Neuron (in vitro differentiated cells): ENCODE measurements around the gene R3HDM1.
"Not testable (repeated sequence)": the region's sequence is repeated elsewhere in the genome, so short reads cannot be mapped to it uniquely, and the experiment has no call there.

Experiments used
- H2AFZ ChIP-seq: one replicate; pipeline ENCODE4 v1.6.1; 2013; ENCODE audit warnings: low read depth, mild to moderate bottlenecking, inconsistent platforms, low read length, moderate library complexity
- H3K27me3 ChIP-seq: one replicate; pipeline ENCODE4 v1.6.1; 2013; ENCODE audit warnings: low read length; ENCODE audit not compliant: insufficient read depth
- H3K36me3 ChIP-seq: one replicate; pipeline ENCODE4 v1.6.1; 2013; ENCODE audit warnings: low read length; ENCODE audit not compliant: insufficient read depth
- H3K4me1 ChIP-seq: one replicate; pipeline ENCODE4 v1.6.1; 2013; ENCODE audit warnings: low read length; ENCODE audit not compliant: insufficient read depth
- H3K4me3 ChIP-seq: 2 replicates; pipeline ENCODE4 v1.5.1; 2013; ENCODE audit warnings: mild to moderate bottlenecking, low read length, moderate library complexity
- H3K9me3 ChIP-seq: one replicate; pipeline ENCODE4 v1.6.1; 2013; ENCODE audit warnings: low read length

R3HDM1 gene

GRCh38 chr2:135586148-135586547 lies 54.9 kb downstream of the R3HDM1 start:
- H3K4me1 ChIP-seq, result no peaks in the 10 kb centered on the region
- H2AFZ ChIP-seq, result no peak overlapping the region
- no peaks in the 10 kb centered on the region for H3K36me3 ChIP-seq
- H3K9me3 ChIP-seq, result no peaks in the 10 kb centered on the region
- no peaks in the 10 kb centered on the region for H3K27me3 ChIP-seq
- H3K4me3 ChIP-seq, result no peak overlapping the region

- Histone ChIP-seq H3K27me3 (no peaks in the 10 kb centered on the region), H3K4me1 (no peaks in the 10 kb centered on the region), H3K9me3 (peaks cover 7% of the 10 kb centered on the region), H3K4me3 (no peak overlapping the region), H3K36me3 (no peaks in the 10 kb centered on the region), H2AFZ (no peak overlapping the region)
Observed at GRCh38 chr2:135587958-135588357, 56.7 kb downstream of the R3HDM1 start.

DNA sequence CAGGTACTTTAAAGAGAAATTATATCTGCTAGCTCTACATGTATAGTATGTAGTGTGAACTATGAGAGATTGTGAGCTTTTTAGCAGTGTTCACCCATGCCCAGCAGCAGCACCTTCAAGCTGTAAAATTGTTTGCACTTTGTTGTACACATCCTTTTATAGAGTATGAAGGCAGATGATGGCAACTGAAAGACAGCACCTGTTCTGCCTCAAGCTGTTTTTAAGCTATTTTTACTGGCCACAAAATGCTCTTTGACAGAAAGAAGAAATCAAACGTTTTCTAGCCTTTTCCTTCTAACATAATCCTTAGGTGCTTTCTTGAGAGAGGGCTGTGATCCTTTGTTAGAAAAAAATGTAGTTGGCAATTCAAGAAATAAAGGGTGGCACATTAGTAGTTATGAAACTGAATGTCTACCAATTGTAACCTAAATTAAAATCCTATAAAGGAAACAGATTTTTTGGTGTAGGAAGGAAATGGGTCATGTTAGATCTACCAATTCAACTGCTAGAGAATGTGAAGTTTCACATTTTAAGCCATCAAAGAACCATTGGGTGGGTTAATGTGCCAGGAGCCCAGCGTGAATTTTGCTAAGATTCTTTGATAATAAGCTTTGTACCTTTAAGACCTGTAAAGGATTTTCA lies 59.5 kb downstream of the R3HDM1 start:
- no peak overlapping the region for H3K4me3 ChIP-seq
- no peak overlapping the region for H2AFZ ChIP-seq
- H3K27me3 ChIP-seq, result no peaks in the 10 kb centered on the region
- no peaks in the 10 kb centered on the region for H3K36me3 ChIP-seq
- H3K4me1 ChIP-seq, result no peaks in the 10 kb centered on the region
- peaks cover 10% of the 10 kb centered on the region for H3K9me3 ChIP-seq

GRCh38 chr2:135600915-135601314 lies 69.6 kb downstream of the R3HDM1 start:
- Histone ChIP-seq H2AFZ (no peak overlapping the region), H3K4me1 (no peaks in the 10 kb centered on the region), H3K9me3 (peaks cover 2% of the 10 kb centered on the region), H3K36me3 (peaks cover 32% of the 10 kb centered on the region), H3K27me3 (no peaks in the 10 kb centered on the region), H3K4me3 (no peak overlapping the region)

- Histone ChIP-seq H3K4me3 (no peak overlapping the region), H3K36me3 (peaks cover 41% of the 10 kb centered on the region), H3K4me1 (no peaks in the 10 kb centered on the region), H2AFZ (no peak overlapping the region), H3K9me3 (peaks cover 3% of the 10 kb centered on the region), H3K27me3 (no peaks in the 10 kb centered on the region)
Observed at GRCh38 chr2:135603543-135603942, 72.3 kb downstream of the R3HDM1 start.

DNA sequence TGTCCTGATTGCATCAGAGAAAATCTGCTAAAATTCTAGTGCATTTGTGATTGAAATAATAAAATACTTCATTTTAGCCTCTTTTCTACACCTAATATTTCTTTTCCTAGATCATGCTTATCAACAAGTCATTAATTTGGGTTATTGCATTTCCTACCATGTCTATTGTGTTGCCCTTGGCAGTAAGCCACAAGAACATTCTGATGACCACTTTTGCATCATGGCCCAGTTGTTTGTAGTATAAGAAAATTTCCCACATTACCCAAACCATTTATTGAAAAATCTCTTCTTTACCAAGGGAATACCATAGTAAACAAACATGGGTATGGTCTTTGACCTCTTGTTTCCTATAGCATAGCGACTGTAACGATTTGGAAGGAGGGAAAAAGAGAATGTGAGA lies 76.3 kb downstream of the R3HDM1 start:
- peaks cover 40% of the 10 kb centered on the region for H3K36me3 ChIP-seq
- H2AFZ ChIP-seq, result no peak overlapping the region
- no peaks in the 10 kb centered on the region for H3K4me1 ChIP-seq
- H3K27me3 ChIP-seq, result no peaks in the 10 kb centered on the region
- H3K4me3 ChIP-seq, result no peak overlapping the region
- H3K9me3 ChIP-seq, result peaks cover 3% of the 10 kb centered on the region

DNA sequence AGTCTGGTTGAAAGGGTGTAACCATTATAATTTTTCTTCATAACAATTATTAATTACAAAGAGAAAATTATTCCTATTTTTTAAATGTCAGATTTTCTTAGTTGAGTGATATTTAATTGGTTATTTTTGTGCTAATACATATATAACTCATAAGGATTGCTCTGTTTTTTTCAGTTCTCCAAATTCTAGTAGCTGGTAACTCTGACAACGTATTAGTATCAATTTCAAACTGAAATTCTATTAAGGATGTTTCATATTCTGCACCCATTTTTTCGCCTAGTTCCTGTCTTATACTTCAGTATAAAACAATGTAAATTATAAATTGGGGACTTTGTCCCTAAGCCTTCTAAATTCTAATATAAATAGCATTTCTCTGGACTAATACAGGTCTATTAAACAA lies 81.0 kb downstream of the R3HDM1 start:
- no peaks in the 10 kb centered on the region for H3K27me3 ChIP-seq
- no peak overlapping the region for H3K4me3 ChIP-seq
- H3K9me3 ChIP-seq, result no peaks in the 10 kb centered on the region
- peaks cover 6% of the 10 kb centered on the region for H3K36me3 ChIP-seq
- H2AFZ ChIP-seq, result no peak overlapping the region
- no peaks in the 10 kb centered on the region for H3K4me1 ChIP-seq

- Histone ChIP-seq H3K27me3 (no peaks in the 10 kb centered on the region), H3K36me3 (peaks cover 3% of the 10 kb centered on the region), H3K4me1 (no peaks in the 10 kb centered on the region), H2AFZ (no peak overlapping the region), H3K9me3 (no peaks in the 10 kb centered on the region), H3K4me3 (no peak overlapping the region)
Observed at GRCh38 chr2:135615404-135615803, 84.1 kb downstream of the R3HDM1 start.

DNA sequence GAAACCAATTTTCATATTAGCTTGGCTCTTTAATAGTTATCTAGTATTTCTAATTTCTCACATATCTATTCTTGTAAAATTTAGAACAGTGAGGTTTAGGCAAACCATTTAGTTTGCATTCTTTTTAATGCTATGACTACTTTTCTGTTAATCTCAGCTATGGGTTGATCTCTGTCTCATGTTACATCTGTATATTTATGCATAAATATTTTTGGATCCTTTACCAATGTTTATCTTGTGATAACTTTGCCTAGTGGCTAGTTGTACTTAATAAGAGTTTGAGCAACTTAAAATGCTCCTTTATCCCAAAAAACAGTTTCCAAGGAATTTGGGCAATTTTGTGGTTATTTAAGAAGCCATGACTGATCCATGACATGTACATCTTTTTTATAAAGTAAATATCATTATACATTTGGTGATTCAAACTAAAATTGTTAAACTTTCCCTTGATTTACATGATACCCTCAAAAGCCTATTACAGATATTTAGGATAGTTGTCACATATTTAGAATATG lies 86.3 kb downstream of the R3HDM1 start:
- Histone ChIP-seq H3K27me3 (no peaks in the 10 kb centered on the region), H3K9me3 (no peaks in the 10 kb centered on the region), H2AFZ (no peak overlapping the region), H3K36me3 (peaks cover 5% of the 10 kb centered on the region), H3K4me1 (no peaks in the 10 kb centered on the region), H3K4me3 (no peak overlapping the region)

- no peak overlapping the region for H2AFZ ChIP-seq
- no peak overlapping the region for H3K4me3 ChIP-seq
- no peaks in the 10 kb centered on the region for H3K9me3 ChIP-seq
- no peaks in the 10 kb centered on the region for H3K27me3 ChIP-seq
- no peaks in the 10 kb centered on the region for H3K4me1 ChIP-seq
- H3K36me3 ChIP-seq, result peaks cover 19% of the 10 kb centered on the region
Observed at GRCh38 chr2:135620198-135620597, 88.9 kb downstream of the R3HDM1 start.

DNA sequence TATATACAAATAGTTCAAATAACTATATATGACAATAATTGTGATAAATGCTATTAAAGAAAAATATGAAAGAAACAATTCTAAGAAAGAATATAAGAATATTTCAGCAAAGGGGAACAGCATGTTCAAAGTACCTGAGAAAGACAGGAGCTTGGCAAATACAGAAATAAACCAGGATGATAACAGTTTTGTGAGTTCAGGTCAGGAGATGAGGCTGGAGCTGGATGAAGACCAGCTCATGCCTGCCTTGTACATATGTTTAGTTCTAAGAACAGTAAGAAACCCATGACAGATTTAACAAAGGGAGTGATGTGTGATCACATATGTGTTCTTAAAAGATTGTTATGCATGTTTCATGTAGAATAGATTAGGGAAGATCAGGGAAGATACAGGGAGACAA lies 98.2 kb downstream of the R3HDM1 start:
- H3K9me3 ChIP-seq, result no peaks in the 10 kb centered on the region
- no peak overlapping the region for H2AFZ ChIP-seq
- no peaks in the 10 kb centered on the region for H3K27me3 ChIP-seq
- H3K4me1 ChIP-seq, result no peaks in the 10 kb centered on the region
- H3K36me3 ChIP-seq, result peaks cover 20% of the 10 kb centered on the region
- no peak overlapping the region for H3K4me3 ChIP-seq

DNA sequence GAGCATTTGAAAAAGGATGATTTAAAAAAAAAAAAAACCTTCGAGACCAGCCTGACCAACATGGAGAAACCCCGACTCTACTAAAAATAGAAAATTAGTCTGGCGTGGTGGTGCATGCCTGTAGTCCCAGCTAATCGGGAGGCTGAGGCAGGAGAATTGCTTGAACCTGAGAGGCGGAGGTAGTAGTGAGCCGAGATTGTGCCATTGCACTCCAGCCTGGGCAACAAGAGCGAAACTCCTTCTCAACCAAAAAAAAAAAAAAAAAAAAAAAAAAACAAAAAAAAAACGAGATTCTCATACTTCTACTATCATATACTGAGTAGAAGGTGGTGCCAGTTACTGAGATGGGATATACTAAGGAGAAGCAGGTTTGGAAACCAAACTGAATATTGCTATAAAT lies 98.8 kb downstream of the R3HDM1 start:
- H3K4me3 ChIP-seq, H3K4me1 ChIP-seq, H3K27me3 ChIP-seq, H3K9me3 ChIP-seq, H2AFZ ChIP-seq: not testable (repeated sequence)
- peaks cover 18% of the 10 kb centered on the region for H3K36me3 ChIP-seq

DNA sequence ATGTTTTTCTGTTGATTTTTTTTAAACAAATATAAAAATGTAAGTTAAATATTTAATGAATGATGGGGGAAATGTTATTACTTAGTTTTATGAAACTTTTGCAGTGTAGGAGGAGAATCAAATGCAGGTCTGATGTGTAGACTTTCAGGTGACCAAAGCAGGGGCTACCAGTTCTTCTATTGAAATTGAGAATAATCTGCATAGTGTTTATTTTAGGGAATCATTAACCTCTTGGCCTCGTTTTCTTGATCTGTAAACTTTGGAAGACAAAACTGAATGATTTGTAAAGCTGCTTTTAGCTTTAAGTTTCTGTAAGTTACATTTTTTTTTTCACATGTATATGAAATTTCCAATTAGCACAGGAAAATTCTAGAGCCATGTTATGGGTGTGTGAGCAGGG lies 99.2 kb downstream of the R3HDM1 start:
- no peaks in the 10 kb centered on the region for H3K9me3 ChIP-seq
- H3K36me3 ChIP-seq, result peaks cover 21% of the 10 kb centered on the region
- no peaks in the 10 kb centered on the region for H3K4me1 ChIP-seq
- no peak overlapping the region for H3K4me3 ChIP-seq
- H2AFZ ChIP-seq, result no peak overlapping the region
- no peaks in the 10 kb centered on the region for H3K27me3 ChIP-seq

- Histone ChIP-seq H3K4me1 (no peaks in the 10 kb centered on the region), H3K4me3 (no peak overlapping the region), H3K36me3 (peaks cover 42% of the 10 kb centered on the region)
Observed at GRCh38 chr2:135633582-135633981, 102.3 kb downstream of the R3HDM1 start.

More at GRCh38 chr2:135633582-135633981, 102.3 kb downstream of the R3HDM1 start:
- Histone ChIP-seq H2AFZ (no peak overlapping the region), H3K27me3 (no peaks in the 10 kb centered on the region), H3K9me3 (no peaks in the 10 kb centered on the region)
